G401.6 (cell line): ENCODE results near the gene OTC.

ENCODE experiments used
- FAIRE-seq: peaks from 2 replicates; lab custom pipeline; 2012; peaks lifted over from hg19 to GRCh38; lab: Jason Lieb, UNC

The OTC gene

GRCh38 chrX:38352362-38352761 is at the start of gene OTC:
TSS of gene OTC (plus strand) at chrX:38352604. CDS start at chrX:38352697, 93 bp downstream.
- no peak for FAIRE-seq

GRCh38 chrX:38304010-38304409 is 48.4 kb upstream of the OTC start:
- FAIRE-seq = no peak

DNA sequence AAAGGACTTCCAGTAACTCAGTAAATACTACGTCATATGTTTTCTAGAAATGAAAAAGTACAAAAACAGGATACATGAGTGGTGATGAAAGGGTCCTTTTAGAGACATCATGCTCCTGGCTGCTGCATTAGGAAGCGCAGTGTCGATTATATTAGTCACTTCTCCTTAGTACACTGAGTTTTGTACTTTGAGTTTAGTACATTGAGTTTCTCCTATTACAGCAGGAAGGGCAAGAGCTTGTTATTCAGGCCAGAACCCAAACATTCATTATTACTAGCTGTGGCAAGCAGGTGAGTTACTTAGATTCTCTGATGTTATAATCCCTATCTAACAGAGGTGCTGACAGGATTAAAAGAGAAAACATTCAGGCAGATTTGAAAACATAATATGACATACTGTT is 46.4 kb upstream of the OTC start:
- FAIRE-seq = no peak

DNA sequence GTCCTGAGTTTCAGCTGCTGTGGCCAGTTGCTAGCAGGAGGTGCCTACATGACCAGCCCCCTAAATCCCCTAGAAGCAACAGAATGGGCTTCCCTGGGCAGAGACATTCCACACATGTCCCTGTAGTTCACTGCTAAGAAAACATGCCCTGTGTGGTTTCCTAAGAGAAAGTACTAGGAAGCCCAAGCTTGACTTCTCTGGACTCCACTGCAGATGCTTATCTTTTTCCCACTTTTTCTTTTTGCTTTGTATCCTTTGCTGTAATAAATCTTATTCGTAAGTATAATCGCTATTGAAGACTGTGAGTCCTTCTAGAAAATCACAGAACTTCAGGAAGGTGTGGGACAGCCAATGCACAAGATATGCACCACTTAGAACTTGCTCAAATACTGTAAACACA is 40.7 kb upstream of the OTC start:
- FAIRE-seq = no peak

GRCh38 chrX:38312436-38312835 is 40.0 kb upstream of the OTC start:
- no peak for FAIRE-seq

GRCh38 chrX:38313190-38313589 is 39.2 kb upstream of the OTC start:
- FAIRE-seq = no peak

DNA sequence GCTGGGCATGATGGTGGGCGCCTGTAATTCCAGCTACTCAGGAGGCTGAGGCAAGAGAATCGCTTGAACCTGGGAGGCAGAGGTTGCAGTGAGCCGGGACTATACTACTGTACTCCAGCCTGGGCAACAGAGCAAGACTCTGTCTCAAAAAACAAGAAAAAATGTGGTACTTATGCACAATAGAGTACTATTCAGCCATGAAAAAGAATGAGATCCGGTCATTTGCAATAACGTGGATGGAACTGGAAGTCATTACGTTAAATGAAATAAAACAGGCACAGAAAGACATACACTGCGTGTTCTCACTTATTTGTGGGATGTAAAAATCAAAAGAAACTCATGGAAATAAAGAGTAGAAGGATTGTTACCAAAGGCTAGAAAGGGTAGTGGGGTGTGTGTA is 37.2 kb upstream of the OTC start:
- no peak for FAIRE-seq

DNA sequence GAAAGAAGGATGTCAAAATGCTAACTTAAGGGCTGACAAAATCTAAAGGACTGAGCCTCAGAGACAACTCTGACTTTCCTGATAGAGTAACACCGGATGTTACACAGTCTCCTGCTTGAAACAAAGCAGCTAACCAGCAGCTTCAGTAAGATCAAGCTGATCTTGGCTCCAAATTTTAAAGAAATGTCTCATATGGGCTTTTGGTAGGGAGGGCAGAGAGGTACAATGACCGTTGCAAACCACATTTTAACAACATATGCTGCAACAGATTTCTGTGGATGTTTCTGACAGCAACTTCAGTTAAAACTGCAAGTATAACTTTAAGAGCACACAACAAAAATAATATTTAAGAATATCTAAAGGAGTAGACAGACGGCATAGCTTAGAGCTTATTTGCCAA is 34.2 kb upstream of the OTC start:
- no peak for FAIRE-seq

GRCh38 chrX:38318606-38319005 is 33.8 kb upstream of the OTC start:
- FAIRE-seq = no peak

DNA sequence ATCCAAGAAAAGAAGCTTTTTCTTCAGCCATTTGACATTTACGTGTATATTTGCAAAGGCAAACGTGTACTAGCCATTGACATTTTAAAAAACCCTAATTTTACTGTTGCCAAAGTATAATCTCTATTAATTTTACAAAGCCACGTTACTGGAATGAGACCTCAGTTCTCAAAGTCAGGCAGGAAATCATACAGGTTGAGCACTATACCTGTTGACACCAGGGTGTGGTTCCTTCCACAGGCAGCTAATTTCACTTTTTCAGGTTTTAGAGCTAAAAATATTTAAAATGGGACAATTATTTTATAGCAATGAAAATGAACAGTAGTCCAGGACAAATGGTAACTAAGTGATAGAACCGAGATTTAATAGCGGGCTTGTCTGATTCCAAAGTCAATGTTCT is 31.6 kb upstream of the OTC start:
- FAIRE-seq = no peak

GRCh38 chrX:38326086-38326485 is 26.3 kb upstream of the OTC start:
- FAIRE-seq = no peak

DNA sequence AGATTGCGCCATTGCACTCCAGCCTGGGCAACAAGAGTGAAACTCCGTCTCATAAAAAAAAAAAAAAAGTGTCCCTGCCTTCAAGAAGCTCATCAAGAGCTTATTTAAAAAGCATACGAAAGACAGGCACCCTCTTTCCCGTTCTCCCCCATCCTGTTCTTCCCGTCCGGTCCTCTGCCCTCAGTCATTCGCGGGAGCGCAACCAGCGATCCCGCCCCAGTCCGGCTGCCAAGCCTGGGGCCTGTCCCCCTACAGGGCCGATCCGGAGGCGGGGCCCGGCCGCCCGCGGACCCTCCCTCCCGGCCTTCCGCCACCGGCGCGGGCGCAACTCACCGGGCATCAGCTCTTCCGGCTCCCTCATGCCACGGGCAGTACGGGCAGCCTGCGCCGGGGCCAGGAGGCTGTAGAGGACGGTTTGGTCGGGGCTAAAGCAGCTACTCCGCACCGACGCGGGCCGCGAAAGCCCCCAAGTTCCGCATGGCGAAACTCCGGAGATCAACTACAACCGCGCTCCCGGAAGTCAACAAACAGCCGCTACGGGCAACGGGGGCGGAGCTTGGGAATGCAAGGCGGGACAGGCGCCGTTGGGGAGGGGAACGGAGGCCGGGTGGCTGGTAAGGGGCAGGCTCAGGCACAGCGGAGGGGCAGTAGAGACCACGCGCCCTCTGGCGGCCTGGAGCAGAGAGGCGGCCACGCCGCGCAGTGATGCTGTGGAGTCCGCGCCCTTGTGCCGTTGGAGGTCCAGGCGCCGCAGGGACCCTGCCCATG is 25.2 kb upstream of the OTC start, which contains the start of gene RPGR:
TSS of gene RPGR (minus strand) at position 503 of the 768 bp plus-strand sequence. CDS start at position 361, 142 bp downstream.
- peak; percentile 66 for FAIRE-seq

- no peak for FAIRE-seq
These were observed 24.7 kb upstream of the OTC start for GRCh38 chrX:38327775-38328081.

DNA sequence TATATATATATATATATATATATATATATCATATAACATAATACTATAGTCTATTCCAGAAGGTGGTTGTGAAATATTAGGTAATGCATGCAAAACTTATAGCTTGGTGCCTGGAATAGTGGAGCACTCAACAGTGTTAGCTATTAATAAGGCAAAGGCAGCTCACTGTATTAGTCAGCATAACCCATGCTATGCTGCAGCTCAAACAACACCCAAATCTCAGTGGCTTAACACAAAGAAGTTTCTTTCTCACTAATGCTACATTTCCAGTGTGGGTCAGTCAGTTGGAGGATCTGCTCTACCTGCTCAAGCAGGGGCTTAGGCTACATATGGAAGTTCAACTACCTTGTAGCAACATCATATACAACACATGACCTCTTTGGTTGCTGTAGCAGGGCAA is 19.9 kb upstream of the OTC start:
- FAIRE-seq = no peak

DNA sequence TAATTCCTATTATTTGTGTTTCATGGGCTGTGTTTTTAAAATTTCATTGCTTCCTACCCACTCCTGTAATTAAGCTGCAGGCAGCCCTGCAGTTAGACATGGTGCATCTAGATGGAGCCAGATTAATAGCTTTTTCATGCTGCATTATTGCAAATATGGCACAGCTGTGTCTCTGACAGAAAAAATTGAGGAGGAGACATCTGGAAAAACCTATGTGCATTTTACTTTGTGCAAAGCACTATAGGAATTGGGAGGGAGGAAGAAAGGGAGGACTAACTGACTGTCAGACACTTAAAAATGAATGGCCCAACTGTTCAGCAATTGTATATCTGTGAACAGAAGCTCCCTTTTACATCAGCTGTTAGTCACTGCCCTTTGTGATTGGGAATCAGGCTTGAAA is 17.0 kb upstream of the OTC start:
- no peak for FAIRE-seq

- no peak for FAIRE-seq
These were observed 15.7 kb upstream of the OTC start for GRCh38 chrX:38336538-38337240.

- no peak for FAIRE-seq
These were observed 11.0 kb upstream of the OTC start for GRCh38 chrX:38341442-38341841.

DNA sequence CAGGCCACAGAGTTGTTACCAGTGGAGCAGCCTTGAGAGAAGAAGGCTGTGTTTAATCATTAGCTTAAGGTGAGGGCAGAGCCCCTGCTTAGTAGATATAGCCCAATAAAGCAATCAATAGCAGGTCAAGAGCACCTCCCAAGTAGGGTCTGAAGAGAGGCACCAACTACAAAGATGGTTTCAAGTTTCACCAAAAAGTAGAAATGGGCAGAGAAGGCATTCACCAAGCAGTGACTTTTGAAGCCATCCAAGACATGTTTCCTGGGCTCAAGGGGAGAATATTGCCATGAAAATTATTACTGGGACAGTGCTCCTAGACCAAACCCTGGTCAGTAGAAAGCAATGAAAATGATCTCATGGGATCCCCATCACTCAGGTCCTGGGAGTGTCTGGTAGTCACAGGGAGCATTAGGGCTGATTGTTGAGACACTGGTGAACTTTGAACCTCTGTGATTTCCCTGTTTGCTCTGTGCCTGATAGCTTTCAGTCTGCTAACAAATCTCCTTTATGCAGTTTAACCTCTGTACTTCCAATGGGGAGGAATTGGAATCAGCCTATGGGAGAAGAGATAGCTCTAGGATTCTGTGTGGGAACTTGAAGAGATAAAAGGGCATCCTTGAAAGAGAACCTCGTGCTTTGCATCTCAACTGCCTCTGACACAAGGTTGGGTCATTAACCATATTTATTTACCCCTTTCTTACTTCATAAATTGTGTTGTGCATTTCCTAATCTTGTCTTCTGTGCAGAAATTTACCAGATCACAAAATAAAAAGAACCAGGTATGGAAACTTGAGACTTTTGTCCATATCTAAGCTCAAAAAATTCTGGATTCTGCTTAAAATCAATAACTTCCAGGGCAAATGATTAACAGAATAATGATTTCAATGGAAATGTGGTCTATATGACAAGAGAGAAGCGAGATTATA is 9.3 kb upstream of the OTC start:
- no peak for FAIRE-seq

- FAIRE-seq = no peak
These were observed 6.3 kb upstream of the OTC start for GRCh38 chrX:38346150-38346549.

- no peak for FAIRE-seq
These were observed 5.3 kb upstream of the OTC start for GRCh38 chrX:38347136-38347535.

GRCh38 chrX:38351346-38351745 is 1.1 kb upstream of the OTC start:
- no peak for FAIRE-seq

GRCh38 chrX:38356401-38356800 is 4.0 kb downstream of the OTC start:
- FAIRE-seq = no peak
